ENCODE measurements around the gene TMSB4X. TPM values are rescaled to one million over a fixed set of nuclear protein-coding genes. Genes with fewer than 3 reads are reported as not detected.

TMSB4X gene
- total RNA-seq: 3,489 and 3,795 TPM in 2 replicates

GRCh38 chrX:12974796-12975669 lies at the start of gene TMSB4X:
Gene TMSB4X, plus strand, starts transcription at chrX:12975110.

Other genes starting within 250 kb of the TMSB4X start
- gene PRPS2, start 183.7 kb upstream of the TMSB4X start, total RNA-seq: 27.2 and 41.0 TPM in 2 replicates
- gene TLR7, start 108.0 kb upstream of the TMSB4X start, total RNA-seq: not detected in 2 replicates
- gene TLR8, start 68.5 kb upstream of the TMSB4X start, total RNA-seq: not detected in 2 replicates
- gene FAM9C, start 69.5 kb downstream of the TMSB4X start, total RNA-seq: not detected in 2 replicates